HG03175 (cell line): Measurements from ENCODE around the gene ANXA2R.

Source experiments
- ATAC-seq: cut with Tn5 transposase; IDR thresholded peaks from one replicate; pipeline ENCODE4 v1.9.1; 2021; ENCODE audit warnings: mild to moderate bottlenecking, moderate library complexity; ENCODE audit not compliant: unreplicated experiment

Gene ANXA2R

DNA sequence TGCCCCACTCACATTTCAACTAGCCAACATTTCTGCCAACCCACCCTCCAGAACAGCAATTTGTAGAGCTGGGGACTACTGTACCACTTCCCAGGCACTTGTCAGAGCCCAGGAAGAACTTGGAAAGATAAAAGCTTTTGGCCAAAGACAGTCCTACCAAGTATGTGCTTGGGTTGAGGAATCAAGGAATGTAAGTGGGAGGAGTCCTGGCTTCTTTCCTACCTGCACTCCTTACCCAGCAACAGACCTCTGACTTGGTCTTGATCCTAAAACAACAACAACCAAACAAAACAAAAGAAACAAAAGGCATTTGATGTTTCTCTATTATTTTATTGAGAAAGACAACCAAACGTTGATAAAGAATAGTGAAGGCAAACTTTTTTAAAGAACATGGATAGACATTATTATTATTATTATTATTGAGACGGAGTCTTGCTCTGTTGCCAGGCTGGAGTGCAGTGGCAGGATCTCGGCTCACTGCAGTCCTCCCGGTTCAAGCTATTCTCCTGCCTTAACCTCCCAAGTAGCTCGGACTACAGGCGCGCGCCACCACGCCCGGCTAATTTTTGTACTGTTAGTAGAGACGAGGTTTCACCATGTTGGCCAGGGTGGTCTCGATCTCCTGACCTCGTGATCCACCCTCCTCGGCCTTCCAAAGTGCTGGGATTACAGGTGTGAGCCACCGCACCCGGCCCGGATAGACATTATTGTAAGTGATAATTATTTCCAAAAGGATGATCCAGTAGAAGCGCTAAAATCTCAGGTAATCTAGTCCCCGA, 33.5 kb downstream of the ANXA2R start:
- no peak for ATAC-seq

DNA sequence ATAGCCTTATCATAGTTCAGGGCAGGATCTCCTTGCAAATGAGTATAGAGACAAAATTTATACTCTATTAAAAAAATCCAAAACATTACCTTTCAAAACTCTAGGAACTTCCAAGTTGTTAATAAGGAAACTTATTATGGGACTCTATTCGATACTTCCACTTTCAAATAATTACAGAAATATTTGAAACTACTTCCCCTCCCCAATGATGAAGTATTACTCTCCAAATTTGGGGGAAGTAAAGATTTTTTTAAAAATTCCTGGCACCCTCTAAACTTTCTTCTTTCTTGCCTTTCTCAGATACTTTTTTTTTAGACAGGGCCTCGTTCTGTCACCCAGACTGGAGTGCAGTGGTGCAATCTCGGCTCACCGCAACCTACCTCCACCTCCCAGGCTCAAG, 35.1 kb downstream of the ANXA2R start:
- no peak for ATAC-seq

DNA sequence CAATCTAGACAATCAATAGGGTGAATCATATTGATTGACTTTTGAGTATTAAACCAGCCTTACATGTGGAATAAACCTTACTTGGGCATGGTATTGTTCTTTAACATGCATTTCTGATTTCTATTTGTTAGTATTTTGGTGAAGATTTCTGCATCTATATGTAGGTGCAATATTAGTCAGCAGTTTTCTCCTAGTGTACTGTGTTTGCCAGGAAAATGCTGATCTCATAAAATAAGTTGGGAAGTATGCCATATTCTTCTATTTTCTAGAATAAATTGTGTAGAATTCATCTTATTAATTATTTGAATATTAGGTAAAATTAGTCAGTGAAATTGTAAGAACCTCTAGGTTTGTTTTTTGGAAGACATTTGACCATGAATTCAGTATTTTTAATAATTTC, 38.4 kb downstream of the ANXA2R start:
- no peak for ATAC-seq

DNA sequence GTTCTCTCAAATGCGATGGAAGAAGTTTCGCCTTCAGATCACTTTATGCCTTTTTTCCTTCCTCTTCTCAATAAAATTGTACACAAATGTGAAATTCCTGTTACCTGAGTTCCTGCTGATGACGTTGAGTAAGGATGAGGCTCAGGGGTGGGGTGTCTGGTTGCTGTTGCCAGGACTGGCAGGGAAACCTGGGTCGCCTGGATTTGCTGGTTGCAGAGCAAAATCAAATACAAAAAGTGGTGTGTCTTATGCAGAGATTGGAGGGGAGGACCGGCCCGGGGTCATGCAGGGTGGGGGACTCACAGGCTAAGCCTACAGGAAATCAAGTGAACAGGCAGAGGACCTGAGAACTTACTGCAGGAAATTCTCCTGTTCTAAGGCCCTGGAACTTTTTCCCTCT, 39.2 kb downstream of the ANXA2R start:
- ATAC-seq = no peak

DNA sequence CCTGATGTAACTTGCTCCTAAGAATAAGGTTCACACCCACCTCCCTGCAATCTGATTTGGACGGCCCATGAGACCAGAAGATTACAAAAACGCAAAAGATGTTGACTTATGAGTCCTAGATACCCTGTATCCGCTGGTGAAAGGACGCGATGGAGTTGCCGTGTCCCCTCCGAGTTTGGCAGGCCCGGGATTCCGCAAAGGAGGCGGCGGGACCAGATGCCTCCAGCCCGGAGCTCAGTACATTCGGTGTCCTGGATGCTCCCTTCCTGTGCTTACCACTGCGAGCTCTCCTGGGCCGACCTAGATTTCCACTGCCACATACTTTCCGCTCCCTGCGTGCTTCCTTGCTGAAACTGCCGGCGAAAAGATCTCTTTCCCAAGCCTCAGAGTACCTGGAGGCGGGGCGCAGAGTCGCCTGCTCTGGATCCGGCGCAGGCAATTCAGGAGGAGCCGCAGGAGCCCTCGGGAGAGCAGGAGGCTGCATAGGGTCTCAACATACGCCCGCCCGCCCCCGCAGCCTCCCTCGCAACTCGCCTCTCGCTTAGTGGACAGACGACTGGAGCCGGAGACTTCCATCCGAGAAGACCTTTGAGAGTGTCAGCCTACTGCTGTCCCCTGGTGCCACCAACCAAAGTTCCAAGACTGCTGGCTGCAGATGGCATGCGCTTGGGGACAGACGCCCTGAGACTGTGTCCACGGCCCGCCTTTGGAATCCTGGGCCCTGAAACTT, 39.8 kb downstream of the ANXA2R start:
- no peak for ATAC-seq

DNA sequence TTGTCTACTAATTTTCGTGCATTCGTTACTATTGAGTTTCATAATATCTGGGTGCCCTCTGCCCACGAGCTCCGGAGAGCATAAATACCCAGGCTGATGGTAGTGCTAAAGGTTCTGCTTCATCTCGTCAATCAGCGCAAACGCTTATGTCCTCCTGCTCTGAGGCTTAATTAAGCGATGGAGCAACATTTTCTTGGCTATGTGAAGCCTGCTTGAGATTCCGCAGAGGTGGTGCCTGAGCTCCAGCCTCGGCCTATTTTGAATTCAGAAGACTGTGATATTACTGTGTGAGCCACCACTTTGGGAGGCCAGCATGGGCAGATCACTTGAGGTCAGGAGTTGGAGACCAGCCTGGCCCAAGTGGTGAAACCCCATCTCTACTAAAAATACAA, 44.8 kb downstream of the ANXA2R start:
- ATAC-seq = no peak

DNA sequence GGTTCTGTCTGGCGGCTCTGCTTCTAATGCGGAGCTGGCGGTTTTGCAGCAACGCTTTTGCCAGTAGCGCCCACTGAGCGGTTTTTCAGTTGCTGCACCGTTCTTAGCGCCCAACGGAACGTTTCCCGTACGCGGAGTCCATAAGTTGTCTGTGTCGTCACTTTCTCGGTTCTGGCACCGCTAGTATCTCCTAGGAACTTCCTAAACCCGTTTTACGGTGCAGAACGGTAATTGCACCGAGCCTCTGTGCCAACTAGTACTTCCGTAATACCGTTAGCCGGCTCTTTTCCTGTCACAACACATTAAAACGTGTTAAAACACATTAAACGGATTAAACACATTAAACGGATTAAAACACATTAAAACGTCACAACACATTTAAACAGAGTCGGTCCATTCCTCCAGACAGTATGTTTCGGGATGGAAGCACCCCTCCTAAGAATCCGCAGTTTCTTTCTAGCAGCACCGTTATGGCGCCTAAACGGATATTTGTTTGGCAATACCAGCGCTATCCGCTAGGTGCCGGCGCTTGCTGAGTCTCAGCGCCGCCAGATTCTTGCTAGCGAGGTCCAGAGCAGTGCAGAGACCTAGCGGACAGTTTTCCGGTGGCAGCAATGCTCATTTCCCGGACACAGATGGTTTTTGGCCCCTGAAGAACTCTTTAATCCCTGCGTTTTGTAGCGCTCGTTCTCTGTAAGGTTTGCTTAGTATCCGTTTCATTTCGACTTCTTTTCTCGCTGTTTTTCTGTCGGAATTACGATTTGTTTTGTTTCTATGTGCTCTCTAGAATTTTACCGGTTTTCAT, 45.4 kb downstream of the ANXA2R start:
- ATAC-seq = peak; percentile 46

DNA sequence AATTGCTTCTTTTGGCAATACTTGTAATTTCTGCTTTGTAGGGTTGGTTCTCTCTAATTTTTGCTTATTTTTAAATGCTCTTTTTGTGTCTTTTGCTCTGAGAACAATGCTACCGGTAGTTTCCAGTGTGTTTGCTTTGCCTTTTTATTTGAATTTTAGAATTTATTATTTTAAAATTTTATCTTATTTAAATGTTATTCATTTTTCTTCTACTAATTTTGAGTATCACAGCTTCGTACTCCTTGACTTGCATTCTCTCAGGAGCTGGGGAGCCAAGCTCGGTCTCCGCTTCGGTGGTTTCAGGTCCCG, 45.9 kb downstream of the ANXA2R start:
- no peak for ATAC-seq

DNA sequence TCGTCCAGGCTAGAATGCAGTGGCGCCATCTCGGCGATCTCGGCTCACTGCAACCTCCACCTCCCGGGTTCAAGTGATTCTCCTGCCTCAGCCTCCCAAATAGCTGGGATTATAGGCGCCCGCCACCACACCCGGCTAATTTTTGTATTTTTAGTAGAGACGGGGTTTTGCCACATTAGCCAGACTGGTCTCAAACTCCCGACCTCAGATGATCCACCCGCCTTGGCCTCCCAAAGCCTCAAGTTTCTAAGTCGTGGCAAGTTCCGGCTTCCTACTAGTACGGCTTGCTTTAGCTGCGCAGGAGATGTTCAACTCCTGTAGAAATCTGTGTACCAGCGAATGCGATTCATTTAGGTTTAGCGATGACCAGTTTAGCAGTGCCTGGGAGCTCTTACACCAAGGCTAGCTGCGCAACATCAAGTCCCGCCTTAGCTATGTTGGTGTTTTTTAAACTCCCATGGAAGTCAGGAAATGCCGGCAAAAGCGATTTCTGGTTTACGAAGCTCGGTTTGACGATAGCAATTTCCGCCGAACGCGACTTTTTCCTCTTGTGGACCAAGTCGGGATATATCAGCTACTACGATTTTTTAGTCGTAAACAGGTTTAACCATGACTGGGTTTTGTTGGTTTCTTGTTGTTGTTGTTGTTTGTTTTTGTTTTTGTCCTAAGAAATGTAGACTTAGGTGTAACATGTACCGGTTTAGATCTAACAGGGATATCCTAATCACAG, 46.4 kb downstream of the ANXA2R start:
- peak; percentile 4 for ATAC-seq

DNA sequence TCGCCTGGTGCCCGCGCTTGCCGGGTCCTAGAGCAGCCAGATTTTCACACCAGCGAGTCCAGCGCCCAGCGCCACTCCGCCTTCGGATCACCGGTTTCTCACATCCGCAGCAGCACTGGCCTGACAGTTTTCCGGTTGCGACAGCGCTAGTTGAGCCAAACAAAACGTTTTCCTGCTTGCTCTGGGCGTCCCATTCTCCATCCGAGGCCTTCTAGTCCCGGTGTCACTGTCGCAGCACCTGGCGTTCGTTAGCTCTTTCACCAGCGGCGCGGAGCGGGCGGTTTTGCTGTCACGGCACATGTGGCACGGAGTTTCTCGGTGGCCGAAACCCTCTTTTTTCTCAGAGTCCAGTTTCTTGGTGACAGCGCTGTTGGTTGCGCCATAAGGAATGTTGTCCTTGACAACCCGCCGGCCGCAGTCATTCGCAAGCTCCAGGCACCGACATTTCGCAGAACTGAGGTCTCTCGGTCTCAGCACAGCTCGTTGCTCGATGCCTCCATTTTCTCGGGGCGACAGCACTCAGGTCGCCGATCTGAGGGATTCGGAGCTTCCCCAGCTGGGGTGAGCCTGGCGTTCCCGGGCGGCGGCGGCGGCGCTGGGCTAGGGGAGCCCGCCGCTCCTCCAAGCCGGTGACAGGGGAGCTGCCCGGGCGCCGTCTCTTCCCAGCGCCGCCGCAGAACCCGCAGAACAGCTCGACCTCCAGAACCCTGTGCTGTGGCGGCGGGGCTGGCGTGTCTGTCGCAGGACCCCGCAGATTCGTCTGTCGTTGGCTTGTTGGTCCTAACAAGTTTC, 47.8 kb downstream of the ANXA2R start:
- ATAC-seq = peak; percentile 49

DNA sequence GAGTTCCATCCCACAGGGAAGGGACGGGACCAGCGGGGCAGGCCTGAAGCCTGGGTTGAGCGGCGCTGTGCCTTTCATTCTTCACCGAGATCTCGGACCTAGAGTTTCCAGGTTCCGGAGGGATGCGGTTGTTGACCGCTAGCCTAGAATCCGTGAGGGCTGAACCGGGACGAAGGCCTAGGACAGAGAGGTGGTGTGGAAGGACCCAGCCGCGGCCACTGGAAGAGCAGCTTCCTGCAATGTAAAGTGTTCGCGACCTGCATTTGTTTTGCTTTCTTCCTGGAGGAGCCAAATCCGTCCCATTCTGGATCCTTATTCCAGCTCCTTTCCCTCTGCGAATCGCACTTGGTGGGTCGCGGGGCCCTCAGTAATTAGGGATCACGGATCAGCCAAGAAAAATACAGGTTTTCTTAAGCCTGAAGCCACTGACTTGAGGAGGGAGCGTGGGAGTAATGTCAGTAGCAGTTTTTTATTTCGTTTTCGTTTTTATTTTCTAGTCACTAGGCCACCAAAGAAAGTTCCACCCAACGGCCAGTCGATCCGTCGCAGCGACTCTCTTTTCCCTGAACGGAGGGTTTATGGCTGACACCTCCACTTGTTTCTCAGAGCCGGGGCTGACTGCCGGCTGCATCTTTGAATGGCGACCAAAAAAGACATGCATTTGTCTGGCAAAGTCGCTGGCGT, 48.6 kb downstream of the ANXA2R start:
- peak; percentile 24 for ATAC-seq

DNA sequence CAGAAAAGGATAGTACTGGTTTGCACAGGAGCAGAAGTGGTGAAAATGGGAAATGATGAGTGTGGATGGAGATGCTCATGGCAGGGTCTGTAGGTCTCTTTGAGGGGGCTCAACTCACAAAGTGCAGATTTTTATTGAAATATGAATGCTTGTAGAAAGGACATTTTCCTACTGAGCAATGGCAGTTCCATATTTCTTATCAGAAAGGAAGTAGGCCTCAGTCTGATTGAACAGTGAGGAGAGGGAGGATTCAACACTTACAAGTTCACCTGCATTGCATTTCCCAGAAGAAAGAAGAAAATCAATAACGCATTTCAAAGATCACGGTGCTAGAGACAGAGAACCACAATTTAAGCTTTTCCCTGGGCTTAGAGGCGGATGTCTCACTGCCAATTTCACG, 49.2 kb downstream of the ANXA2R start:
- ATAC-seq = no peak
